ENCODE measurements around the gene EVX1. TPM values are rescaled to one million over a fixed set of nuclear protein-coding genes. Genes with fewer than 3 reads are reported as not detected.

EVX1 gene
- total and polyA plus RNA-seq, 2 experiments from 2014 or later, result not detected

GRCh38 chr7:27200761-27201579, 41.6 kb upstream of the EVX1 start:
- H3K4me1 ChIP-seq (ENCODE audit: low read depth), result no peaks in the 10 kb centered on the region
- no peak for TF ChIP-seq CTCF (IDR thresholded peaks at IDR 0.05; ENCODE audit: low read depth, low read length)
- H3K36me3 ChIP-seq, result no peaks in the 10 kb centered on the region
- H3K9me3 ChIP-seq (ENCODE audit: low read depth), result no peaks in the 10 kb centered on the region
- no peak overlapping the region for H3K27ac ChIP-seq
- DNase-seq (ENCODE audit: low read depth in 1 of 2, low spot score in 1 of 2), result no peak
- no peak overlapping the region for H3K4me3 ChIP-seq
- peaks cover 98% of the 10 kb centered on the region for H3K27me3 ChIP-seq

GRCh38 chr7:27201580-27202017, 41.0 kb upstream of the EVX1 start:
- Histone ChIP-seq H3K27ac (no peak overlapping the region), H3K36me3 (no peaks in the 10 kb centered on the region), H3K9me3 (ENCODE audit: low read depth) (no peaks in the 10 kb centered on the region), H3K4me1 (ENCODE audit: low read depth) (no peaks in the 10 kb centered on the region), H3K27me3 (peaks cover 98% of the 10 kb centered on the region), H3K4me3 (no peak overlapping the region)
- DNase-seq (ENCODE audit: low read depth in 1 of 2, low spot score in 1 of 2), result no peak
- TF ChIP-seq CTCF (IDR thresholded peaks at IDR 0.05; ENCODE audit: low read depth, low read length), result no peak

- Histone ChIP-seq H3K27ac (no peak overlapping the region), H3K36me3 (no peaks in the 10 kb centered on the region), H3K9me3 (ENCODE audit: low read depth) (no peaks in the 10 kb centered on the region), H3K4me3 (no peak overlapping the region), H3K4me1 (ENCODE audit: low read depth) (no peaks in the 10 kb centered on the region), H3K27me3 (peaks cover 98% of the 10 kb centered on the region)
- TF ChIP-seq CTCF (IDR thresholded peaks at IDR 0.05; ENCODE audit: low read depth, low read length), result no peak
- no peak for DNase-seq (ENCODE audit: low read depth in 1 of 2, low spot score in 1 of 2)
These were observed 40.4 kb upstream of the EVX1 start for GRCh38 chr7:27202018-27202861.

GRCh38 chr7:27202862-27203134, 39.8 kb upstream of the EVX1 start:
- H3K4me3 ChIP-seq, result no peak overlapping the region
- peaks cover 98% of the 10 kb centered on the region for H3K27me3 ChIP-seq
- H3K9me3 ChIP-seq (ENCODE audit: low read depth), result no peaks in the 10 kb centered on the region
- DNase-seq (ENCODE audit: low read depth in 1 of 2, low spot score in 1 of 2), result no peak
- H3K36me3 ChIP-seq, result no peaks in the 10 kb centered on the region
- H3K4me1 ChIP-seq (ENCODE audit: low read depth), result no peaks in the 10 kb centered on the region
- H3K27ac ChIP-seq, result no peak overlapping the region
- no peak for TF ChIP-seq CTCF (IDR thresholded peaks at IDR 0.05; ENCODE audit: low read depth, low read length)

GRCh38 chr7:27203365-27203953, 39.1 kb upstream of the EVX1 start:
- H3K4me3 ChIP-seq, result no peak overlapping the region
- H3K36me3 ChIP-seq, result no peaks in the 10 kb centered on the region
- no peak for DNase-seq (ENCODE audit: low read depth in 1 of 2, low spot score in 1 of 2)
- H3K4me1 ChIP-seq (ENCODE audit: low read depth), result no peaks in the 10 kb centered on the region
- TF ChIP-seq CTCF (IDR thresholded peaks at IDR 0.05; ENCODE audit: low read depth, low read length), result no peak
- peaks cover 98% of the 10 kb centered on the region for H3K27me3 ChIP-seq
- H3K9me3 ChIP-seq (ENCODE audit: low read depth), result no peaks in the 10 kb centered on the region
- no peak overlapping the region for H3K27ac ChIP-seq

Data from cardiac muscle cell (in vitro differentiated cells and primary cell).